CD4-positive, alpha-beta T cell treated with Interleukin-21 for 1 hour (primary cell): Measurements from ENCODE around the gene CHDH.

Experiments
- DNase-seq: peaks from one replicate; pipeline ENCODE4 v3.0.0-alpha.2; 2020

CHDH gene

GRCh38 chr3:53780806-53781205 lies 65.4 kb downstream of the CHDH start:
- DNase-seq, result no peak

GRCh38 chr3:53780171-53780570 lies 66.0 kb downstream of the CHDH start:
- no peak for DNase-seq

- no peak for DNase-seq
Observed at GRCh38 chr3:53778153-53778552, 68.1 kb downstream of the CHDH start.

DNA sequence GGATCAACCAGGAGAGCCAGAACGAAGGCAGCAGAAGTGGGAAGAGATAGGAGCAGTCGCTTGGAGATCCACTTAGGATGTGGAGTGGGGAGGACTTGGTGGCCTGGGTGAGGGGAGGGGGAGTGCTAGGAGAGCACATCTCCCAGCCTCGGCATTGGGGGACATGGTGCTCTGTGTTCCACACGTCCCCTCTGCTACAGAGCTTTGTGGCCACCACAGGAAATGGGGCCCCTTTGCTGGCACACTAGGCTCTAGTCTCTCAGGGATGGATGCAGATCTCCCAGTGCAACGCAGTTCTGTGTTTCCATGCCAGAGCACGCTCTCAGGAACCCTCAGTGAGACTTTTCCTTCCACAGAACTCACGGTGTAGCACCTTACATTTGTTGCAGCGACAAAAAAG lies 68.8 kb downstream of the CHDH start:
- DNase-seq, result no peak

- no peak for DNase-seq
Observed at GRCh38 chr3:53776494-53777101, 69.6 kb downstream of the CHDH start.

DNA sequence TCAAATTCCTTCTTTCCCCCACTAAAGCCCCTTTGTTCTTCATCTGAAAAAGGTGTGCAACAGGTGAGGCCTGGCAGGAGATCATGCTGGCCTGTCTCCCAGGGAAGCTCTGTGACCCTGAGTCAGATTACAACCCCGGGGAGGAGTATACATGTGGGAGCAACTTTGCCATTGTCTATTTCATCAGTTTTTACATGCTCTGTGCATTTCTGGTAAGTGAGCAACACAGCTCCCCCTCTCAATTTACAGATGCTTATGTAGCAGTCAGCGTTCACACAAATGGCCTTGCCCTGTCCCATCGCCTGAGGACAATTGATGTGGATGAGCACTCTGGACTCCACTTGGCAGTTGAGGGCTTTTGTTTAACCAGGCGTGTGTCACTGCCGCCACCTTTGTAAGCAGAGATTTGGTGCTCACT lies 70.4 kb downstream of the CHDH start:
- no peak for DNase-seq

GRCh38 chr3:53775018-53775417 lies 71.2 kb downstream of the CHDH start:
- no peak for DNase-seq

DNA sequence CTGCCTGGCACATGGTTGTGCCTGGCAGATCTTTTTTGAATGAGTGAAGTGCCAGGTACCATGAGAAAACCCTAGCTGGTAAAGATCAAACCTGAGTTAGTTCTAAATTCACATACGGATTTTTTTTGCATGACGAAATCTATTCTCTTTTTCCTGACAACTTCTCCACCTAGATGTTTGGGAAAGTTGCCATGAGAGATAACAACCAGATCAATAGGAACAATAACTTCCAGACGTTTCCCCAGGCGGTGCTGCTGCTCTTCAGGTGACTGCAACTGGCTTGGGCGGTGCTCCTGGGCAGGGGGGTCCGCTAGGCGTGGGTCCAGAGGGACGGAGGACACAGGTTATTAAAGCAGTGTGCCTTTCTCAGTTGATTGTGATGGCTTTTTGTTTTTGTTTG lies 71.8 kb downstream of the CHDH start:
- no peak for DNase-seq

GRCh38 chr3:53773611-53774368 lies 72.4 kb downstream of the CHDH start:
- DNase-seq, result no peak

GRCh38 chr3:53773021-53773436 lies 73.2 kb downstream of the CHDH start:
- no peak for DNase-seq

GRCh38 chr3:53772562-53772961 lies 73.7 kb downstream of the CHDH start:
- DNase-seq, result no peak

- no peak for DNase-seq
Observed at GRCh38 chr3:53768478-53769459, 77.5 kb downstream of the CHDH start.

DNA sequence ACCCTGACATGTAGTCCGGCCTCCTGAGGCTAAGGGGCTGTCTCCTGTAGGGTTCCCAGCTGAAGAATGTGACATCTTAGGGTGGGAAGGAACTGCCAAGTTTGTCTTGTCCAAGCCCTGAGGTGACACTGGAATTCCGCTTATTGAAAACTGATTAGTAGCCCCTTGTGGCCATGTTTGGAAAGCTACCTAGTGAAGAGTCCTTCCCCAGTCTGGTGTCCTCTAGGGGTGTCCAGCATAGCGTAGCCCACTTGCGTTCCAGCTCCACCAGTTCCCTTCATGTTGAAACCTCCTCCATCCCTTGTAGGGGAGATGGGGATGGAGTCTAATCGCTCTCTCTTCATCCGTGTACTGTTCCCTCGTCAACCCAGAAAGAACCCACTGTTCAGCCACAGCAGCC lies 79.5 kb downstream of the CHDH start:
- DNase-seq, result no peak

DNA sequence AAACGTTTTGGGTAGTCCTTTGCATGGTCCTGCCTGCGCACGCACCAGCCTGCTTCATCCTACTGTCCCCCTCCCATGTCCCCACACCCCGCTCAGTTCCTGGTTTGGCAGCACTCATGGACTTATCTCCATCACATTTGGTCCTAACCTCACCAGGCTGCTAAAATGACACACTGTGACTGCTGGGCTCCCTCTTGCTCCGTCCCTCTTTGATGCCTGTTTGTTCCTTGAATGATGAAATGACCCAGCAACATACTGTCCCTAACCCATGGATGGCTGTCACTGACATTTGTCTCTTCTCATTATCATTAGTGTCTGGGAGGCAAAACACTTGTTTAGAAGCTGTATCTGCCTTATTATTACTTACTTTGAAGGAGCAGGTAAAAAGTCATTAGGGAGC lies 80.5 kb downstream of the CHDH start:
- no peak for DNase-seq

GRCh38 chr3:53764026-53764775 lies 82.0 kb downstream of the CHDH start:
- DNase-seq, result no peak

GRCh38 chr3:53763353-53763752 lies 82.9 kb downstream of the CHDH start:
- no peak for DNase-seq
